CD4-positive, alpha-beta T cell (primary cell): Measurements from ENCODE around the gene C3orf33. TPM values are rescaled to one million over a fixed set of nuclear protein-coding genes. Genes with fewer than 3 reads are reported as not detected.

Source experiments
- ATAC-seq: fragments of 200-7000 bp; cut with Tn5 transposase; one replicate; pipeline ENCODE4 v1.10.0; 2022; ENCODE audit warnings: mild to moderate bottlenecking; ENCODE audit not compliant: poor library complexity
- CTCF ChIA-PET: fragments of 350-600 bp; sonication (Branson Sonifier 250); formaldehyde crosslinking; loops from one replicate; lab custom pipeline; 2021; ENCODE audit warnings: antibody characterized with exemption, inconsistent platforms; lab: Charles Lee
- POLR2A ChIA-PET: fragments of 350-600 bp; sonication (Branson Sonifier 250); formaldehyde crosslinking; loops from one replicate; lab custom pipeline; 2021; ENCODE audit warnings: antibody characterized with exemption, inconsistent platforms; lab: Charles Lee
- DNase-seq, 14 experiments: peaks; one replicate each; pipeline ENCODE4 v3.0.0-alpha.2; 2013 to 2020; ENCODE audit warnings: mixed read lengths in 2 of 14
- H3K27ac ChIP-seq, 2 donors: one replicate each; pipeline versions ENCODE4 v1.5.1 to v1.7.0; 2013; ENCODE audit warnings: low read length in 2 of 2, low read depth in 1 of 2, mild to moderate bottlenecking in 1 of 2
- H3K27me3 ChIP-seq, 2 experiments: 1 replicate in 1 of 2; 2 replicates in 1 of 2; pipeline versions ENCODE4 v1.6.1 to v1.7.0; 2013; ENCODE audit warnings: low read length in 2 of 2, control low read depth in 1 of 2, mild to moderate bottlenecking in 1 of 2, moderate library complexity in 1 of 2; ENCODE audit not compliant: insufficient read depth in 2 of 2, control insufficient read depth in 1 of 2
- H3K36me3 ChIP-seq: one replicate; pipeline ENCODE4 v1.6.1; 2013; ENCODE audit warnings: low read length, control low read depth; ENCODE audit not compliant: insufficient read depth
- H3K4me1 ChIP-seq: one replicate; pipeline ENCODE4 v1.6.1; 2013; ENCODE audit warnings: low read length, control low read depth; ENCODE audit not compliant: insufficient read depth
- H3K4me3 ChIP-seq: one replicate; pipeline ENCODE4 v1.5.1; 2013; ENCODE audit warnings: mild to moderate bottlenecking, low read length, moderate library complexity
- H3K9me3 ChIP-seq, 2 experiments: 1 replicate in 1 of 2; 2 replicates in 1 of 2; pipeline versions ENCODE4 v1.6.1 to v1.7.0; 2013; ENCODE audit warnings: low read length in 2 of 2, mild to moderate bottlenecking in 2 of 2, control low read depth in 1 of 2, moderate library complexity in 1 of 2; ENCODE audit not compliant: control insufficient read depth in 1 of 2, insufficient read depth in 1 of 2
- H3K27ac Mint-ChIP-seq: one replicate; pipeline ENCODE4 v1.8.0; 2020; ENCODE audit warnings: mixed read lengths
- H3K27me3 Mint-ChIP-seq: one replicate; pipeline ENCODE4 v1.8.0; 2021; ENCODE audit warnings: mixed read lengths
- H3K36me3 Mint-ChIP-seq: one replicate; pipeline ENCODE4 v1.8.0; 2021; ENCODE audit warnings: low read depth, mixed read lengths
- H3K4me1 Mint-ChIP-seq: one replicate; pipeline ENCODE4 v1.8.0; 2021; ENCODE audit warnings: low read depth, mixed read lengths
- H3K4me3 Mint-ChIP-seq: one replicate; pipeline ENCODE4 v1.8.0; 2020; ENCODE audit warnings: mild to moderate bottlenecking, mixed read lengths
- H3K9me3 Mint-ChIP-seq: one replicate; pipeline ENCODE4 v1.8.0; 2020; ENCODE audit warnings: mixed read lengths
- intact Hi-C, 2 experiments: fragments of 100-400 bp; cut with DNase I in 1 of 2; cut with micrococcal nuclease in 1 of 2; formaldehyde crosslinking; loops; one replicate each; pipeline versions ENCODE4 v1.15.1 to v1.9.0; 2023 to 2025; cut with DNase I, micrococcal nuclease
- polyA plus RNA-seq, 2 donors: library from polyadenylated mRNA; unstranded; fragments of 120-200 nt; gene quantifications; one replicate each; pipeline ENCODE4 v1.2.1, GENCODE V29; 2013
- total RNA-seq, 174 experiments: library from RNA in 2 of 174; stranded (reverse) in 2 of 174; gene quantifications; one replicate each; pipeline ENCODE4 v1.2.3 and lab custom pipeline; 2021 to 2026
- TF ChIP-seq, protein P1 (sequence below): fragments of 200-600 bp; IDR thresholded peaks from one replicate; pipeline ENCODE4 v1.8.0; 2022; ENCODE audit warnings: antibody characterized with exemption, mild to moderate bottlenecking

The C3orf33 gene, protein sequence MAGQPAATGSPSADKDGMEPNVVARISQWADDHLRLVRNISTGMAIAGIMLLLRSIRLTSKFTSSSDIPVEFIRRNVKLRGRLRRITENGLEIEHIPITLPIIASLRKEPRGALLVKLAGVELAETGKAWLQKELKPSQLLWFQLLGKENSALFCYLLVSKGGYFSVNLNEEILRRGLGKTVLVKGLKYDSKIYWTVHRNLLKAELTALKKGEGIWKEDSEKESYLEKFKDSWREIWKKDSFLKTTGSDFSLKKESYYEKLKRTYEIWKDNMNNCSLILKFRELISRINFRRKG
- total RNA-seq (1 to 10 TPM; 2.4 to 2.6 TPM), total RNA-seq (lab: John Stamatoyannopoulos, UW) (0.26 to 2.7 (median 0.92) reads per million in 172 experiments)
- 2.3 TPM for polyA plus RNA-seq (2013, experiment 1 of 2)
- 3.7 TPM for polyA plus RNA-seq (2013, experiment 2 of 2)

DNA sequence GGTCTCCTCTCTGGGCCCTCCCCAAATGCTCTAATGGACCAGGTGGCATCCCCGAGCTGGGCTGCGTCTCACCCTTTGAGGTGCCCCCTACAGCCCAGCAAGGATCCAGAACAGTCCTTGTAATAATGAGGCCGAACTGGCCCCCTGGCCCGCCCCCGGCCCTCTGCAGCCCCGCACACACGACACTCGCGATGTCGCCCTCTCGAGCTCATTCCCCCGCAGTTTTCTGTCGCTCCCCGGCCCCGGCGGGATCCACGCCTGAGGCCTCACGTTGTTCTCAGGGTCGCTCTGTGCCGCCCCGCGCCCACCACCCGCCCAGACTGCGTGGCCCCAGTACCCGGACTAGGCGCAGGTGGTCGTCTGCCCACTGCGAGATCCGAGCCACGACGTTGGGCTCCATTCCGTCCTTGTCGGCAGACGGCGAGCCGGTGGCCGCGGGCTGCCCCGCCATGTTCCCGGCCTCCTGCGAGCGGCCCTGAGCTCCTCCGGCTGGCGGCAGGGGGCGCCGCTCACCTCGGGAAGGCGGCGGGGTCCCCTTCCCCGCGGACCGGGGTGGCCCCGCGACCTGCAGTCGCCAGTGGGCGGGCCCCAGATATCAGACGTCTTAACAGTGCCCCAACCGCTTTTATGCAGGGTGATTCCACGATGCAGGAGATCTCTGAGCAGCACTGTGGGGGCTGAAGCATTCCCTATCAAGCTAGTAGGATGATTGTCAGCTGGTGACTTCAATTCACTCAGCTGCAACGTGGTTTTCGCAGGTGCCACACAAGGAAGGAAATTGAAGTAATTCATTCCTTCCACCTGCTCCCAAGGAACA lies at the start of gene C3orf33:
Gene C3orf33 (minus strand): TSS at position 477 of the 817 bp plus-strand sequence. CDS start 26 bp downstream, at position 451.
- CTCF ChIA-PET: interaction anchor here (0.6 to 2.3 kb wide), 35 partner anchors 9 to 1283 kb away, joined by 3 to 54 read pairs (median 4); partner anchors contain the start of genes GMPS and SLC33A1
- Histone ChIP-seq H3K27ac (peak within 1 kb of the TSS; percentile 46 to 61), H3K4me1 (peaks cover 13% of the 10 kb centered on the region), H3K4me3 (peak within 1 kb of the TSS; percentile 90), H3K9me3 (no peaks in the 10 kb centered on the region), H3K27me3 (no peaks in the 10 kb centered on the region), H3K36me3 (no peaks in the 10 kb centered on the region)
- intact Hi-C loops: loop anchor here (2.0 to 5.0 kb wide), 3 partner anchors 49 to 66 kb away; partner anchors contain the start of genes GMPS (in 2 of the 2) and SLC33A1 (in 2 of the 2)
- H3K27ac Mint-ChIP-seq: peak within 1 kb of the TSS; percentile 80
- TF ChIP-seq, protein P1, sequence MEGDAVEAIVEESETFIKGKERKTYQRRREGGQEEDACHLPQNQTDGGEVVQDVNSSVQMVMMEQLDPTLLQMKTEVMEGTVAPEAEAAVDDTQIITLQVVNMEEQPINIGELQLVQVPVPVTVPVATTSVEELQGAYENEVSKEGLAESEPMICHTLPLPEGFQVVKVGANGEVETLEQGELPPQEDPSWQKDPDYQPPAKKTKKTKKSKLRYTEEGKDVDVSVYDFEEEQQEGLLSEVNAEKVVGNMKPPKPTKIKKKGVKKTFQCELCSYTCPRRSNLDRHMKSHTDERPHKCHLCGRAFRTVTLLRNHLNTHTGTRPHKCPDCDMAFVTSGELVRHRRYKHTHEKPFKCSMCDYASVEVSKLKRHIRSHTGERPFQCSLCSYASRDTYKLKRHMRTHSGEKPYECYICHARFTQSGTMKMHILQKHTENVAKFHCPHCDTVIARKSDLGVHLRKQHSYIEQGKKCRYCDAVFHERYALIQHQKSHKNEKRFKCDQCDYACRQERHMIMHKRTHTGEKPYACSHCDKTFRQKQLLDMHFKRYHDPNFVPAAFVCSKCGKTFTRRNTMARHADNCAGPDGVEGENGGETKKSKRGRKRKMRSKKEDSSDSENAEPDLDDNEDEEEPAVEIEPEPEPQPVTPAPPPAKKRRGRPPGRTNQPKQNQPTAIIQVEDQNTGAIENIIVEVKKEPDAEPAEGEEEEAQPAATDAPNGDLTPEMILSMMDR: peak; percentile 98
- H3K9me3 Mint-ChIP-seq: no peaks in the 10 kb centered on the region
- peak within 1 kb of the TSS; percentile 89 for H3K4me3 Mint-ChIP-seq
- peaks cover 23% of the 10 kb centered on the region for H3K36me3 Mint-ChIP-seq
- H3K4me1 Mint-ChIP-seq: peaks cover 17% of the 10 kb centered on the region
- DNase-seq (peak; percentile 46 to 90 (median 71)), ATAC-seq (peak; percentile 95)
- POLR2A ChIA-PET: interaction anchor here (0.5 to 2.9 kb wide), 14 partner anchors 12 to 1369 kb away, joined by 3 to 45 read pairs (median 3); partner anchors contain the start of genes CCNL1, GMPS, SLC33A1 and TIPARP
- peaks cover 6% of the 10 kb centered on the region for H3K27me3 Mint-ChIP-seq

DNA sequence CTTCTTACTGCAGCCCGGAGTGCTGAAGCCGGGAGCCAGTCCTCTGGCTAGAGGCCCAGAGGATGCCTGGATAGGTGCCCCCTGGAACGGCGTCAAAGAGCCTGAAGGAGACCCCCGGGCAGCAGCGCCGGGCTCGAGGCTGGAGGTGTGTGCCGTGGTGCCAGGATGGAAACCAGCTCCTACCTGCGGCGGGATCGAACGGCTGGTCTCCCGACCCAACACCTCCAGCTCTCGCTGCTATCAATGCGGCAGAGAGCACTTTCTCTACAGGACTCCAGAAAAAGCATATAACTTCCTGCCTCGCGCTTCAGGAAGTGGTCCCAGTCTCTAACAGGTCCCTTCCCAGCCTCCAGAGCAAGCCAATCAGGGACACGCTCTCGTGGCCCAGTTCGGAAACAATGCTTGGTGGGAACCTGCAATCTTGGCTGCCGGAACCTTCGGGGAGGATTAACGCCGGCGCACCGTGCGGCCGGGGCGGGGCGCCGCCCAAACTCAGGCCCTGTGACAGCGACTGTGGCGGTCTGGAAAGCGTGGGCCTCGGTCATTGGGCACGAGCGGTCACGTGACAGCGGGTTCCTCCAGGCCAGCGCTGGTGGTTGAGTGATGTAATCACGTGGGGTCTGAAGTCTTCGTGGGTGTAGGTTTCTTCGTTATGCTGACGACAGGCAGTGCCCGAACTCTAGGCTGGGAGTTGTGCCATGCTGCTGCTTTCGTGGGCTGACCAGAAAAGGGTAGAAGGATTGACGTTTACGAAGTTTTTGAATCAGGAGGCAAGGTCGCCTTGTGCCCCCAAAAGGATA lies 48.3 kb upstream of the C3orf33 start, which contains the start of gene SLC33A1:
Gene SLC33A1 (minus strand): TSS at position 287 of the 800 bp plus-strand sequence. CDS start 430 bp downstream, outside the sequence.
- no peaks in the 10 kb centered on the region for H3K27me3 Mint-ChIP-seq
- H3K4me1 ChIP-seq: peaks cover 52% of the 10 kb centered on the region

More for the DNA sequence above, 48.3 kb upstream of the C3orf33 start, which contains the start of gene SLC33A1:
- Histone ChIP-seq H3K27ac (peak within 1 kb of the TSS; percentile 74 to 98), H3K4me3 (peak within 1 kb of the TSS; percentile 93), H3K36me3 (peaks cover 4% of the 10 kb centered on the region), H3K27me3 (no peaks in the 10 kb centered on the region), H3K9me3 (peaks cover 0 to 6% of the 10 kb centered on the region in 2 experiments)
- ChIA-PET POLR2A (interaction anchor here (0.8 to 6.6 kb wide), 6 partner anchors 12 to 1306 kb away, joined by 3 to 75 read pairs (median 6); partner anchors contain the start of genes C3orf33 and GMPS), CTCF (interaction anchor here (2.4 to 2.6 kb wide), 2 partner anchors 16 to 48 kb away, joined by 11 to 20 read pairs; partner anchors contain the start of genes C3orf33 and GMPS)
- Mint-ChIP-seq H3K4me3 (peak within 1 kb of the TSS; percentile 97), H3K4me1 (peaks cover 47% of the 10 kb centered on the region), H3K9me3 (peaks cover 2% of the 10 kb centered on the region), H3K27ac (peak within 1 kb of the TSS; percentile 98), H3K36me3 (peaks cover 42% of the 10 kb centered on the region)
- TF ChIP-seq, protein P1: peak; percentile 2
- DNase-seq (peak; percentile 96 to 100 (median 98)), ATAC-seq (peak; percentile 90)
- intact Hi-C loops: loop anchor here (1.0 to 5.0 kb wide), 5 partner anchors 16 to 1532 kb away; partner anchors contain the start of genes C3orf33 (in 2 of the 2), DHX36 (in 2 of the 2) and GMPS (in 2 of the 2)
